Measurements from ENCODE around the gene ASPG.

DNA sequence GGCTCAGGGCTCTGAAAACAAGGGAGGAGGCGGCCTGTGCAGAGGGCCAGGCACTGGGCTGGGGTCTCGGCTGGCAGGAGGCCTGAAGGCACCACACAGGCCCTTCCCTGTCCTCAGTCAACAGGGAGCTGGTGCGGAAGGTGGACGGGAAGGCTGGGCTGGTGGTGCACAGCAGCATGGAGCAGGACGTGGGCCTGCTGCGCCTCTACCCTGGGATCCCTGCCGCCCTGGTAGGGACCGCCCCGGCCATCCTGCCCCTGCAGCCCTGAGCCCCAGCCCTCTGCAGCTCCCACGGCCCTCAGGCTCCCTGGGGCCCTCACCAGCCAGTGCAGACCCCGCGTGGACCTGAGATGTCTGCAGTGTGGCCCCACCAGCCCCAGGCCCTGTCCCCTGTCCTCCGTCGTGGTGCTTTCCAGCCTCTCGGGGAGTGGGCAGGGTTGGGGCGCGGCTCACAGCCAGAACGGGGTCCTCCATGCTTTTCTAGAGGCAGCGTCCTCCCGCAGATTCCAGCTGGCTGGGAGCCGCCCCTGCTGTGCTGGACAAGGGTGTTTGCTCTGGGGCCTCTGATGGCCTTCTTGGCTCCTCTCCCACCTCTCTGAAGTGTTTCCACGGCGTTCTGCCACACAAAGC lies 18.1 kb downstream of the ASPG start:
- TF ChIP-seq CTCF (IDR thresholded peaks at IDR 0.05) (no peak), ZFX (IDR thresholded peaks at IDR 0.05; ENCODE audit: borderline replicate concordance) (no peak)
